GM18507 (cell line): Measurements from ENCODE around the gene SIRPB2.
A peak's percentile ranks its signal among the peaks of the same experiment; 100 is the strongest.

Experiments
- DNase-seq: peaks from one replicate; pipeline ENCODE4 v3.0.0; 2011; ENCODE audit warnings: low read depth; ENCODE audit not compliant: insufficient read length; ENCODE audit errors: extremely low spot score
- FAIRE-seq: peaks from 2 replicates; lab custom pipeline; 2011; peaks lifted over from hg19 to GRCh38; lab: Jason Lieb, UNC

Gene SIRPB2

DNA sequence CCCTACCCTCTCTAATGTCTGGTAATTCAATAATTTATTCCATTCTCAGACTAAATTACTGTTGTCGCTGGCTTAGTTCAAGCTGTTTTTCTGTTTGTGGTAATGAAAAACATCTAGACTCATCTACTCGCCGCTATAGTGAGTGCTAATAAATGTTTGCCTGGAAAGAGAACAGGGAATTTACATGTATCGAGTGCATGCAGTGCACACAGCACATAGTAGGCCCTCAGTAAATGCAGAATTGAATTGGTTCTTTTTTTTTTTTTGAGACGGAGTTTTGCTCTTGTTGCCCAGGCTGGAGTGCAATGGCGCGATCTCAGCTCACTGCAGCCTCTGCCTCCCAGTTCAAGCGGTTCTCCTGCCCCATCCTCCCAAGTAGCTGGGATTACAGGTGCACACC, 16.9 kb downstream of the SIRPB2 start:
- FAIRE-seq = no peak

DNA sequence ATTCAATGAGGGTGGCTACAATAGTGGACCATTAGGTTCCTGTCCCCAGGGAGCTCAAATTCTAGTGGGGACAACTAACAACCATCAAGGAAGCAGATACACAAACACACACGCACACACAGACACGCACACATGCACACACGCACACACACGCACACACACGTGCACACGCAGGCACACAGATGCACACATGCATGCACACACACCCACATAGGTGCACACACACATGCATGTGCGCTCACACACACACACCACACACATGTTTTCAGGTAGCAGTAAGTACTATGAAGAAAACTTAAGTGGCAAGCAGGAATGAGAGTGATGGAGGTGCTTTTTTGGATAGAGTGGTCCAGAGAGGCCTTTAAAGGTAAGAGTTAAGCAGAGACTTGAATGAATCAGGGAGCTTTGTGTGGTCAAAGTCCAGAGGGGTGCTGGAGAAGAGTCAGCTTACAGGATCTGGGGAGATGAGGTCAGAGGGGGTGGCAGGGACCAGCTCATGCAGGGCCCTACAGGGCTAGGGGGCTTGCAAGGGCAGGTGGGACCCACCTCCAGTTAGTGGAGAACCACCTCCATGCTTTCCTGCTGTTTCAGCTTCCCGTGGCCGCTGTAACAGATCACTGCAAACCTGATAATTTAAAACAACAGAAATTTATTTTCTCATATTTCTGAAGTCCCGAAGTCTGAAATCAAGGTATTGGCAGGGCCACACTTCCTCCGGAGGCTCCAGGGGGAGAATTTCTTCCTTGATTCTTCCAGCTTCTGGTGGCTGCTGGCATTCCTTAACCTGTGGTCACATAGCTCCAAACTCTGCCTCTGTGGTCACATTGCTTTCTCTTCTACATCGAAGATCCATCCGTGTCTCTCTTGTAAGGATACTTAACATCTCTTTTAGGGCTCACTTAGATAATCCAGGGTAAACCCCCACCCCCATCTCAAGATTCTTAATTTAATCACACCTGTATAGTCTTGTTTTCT, 17.7 kb downstream of the SIRPB2 start:
- no peak for DNase-seq
- FAIRE-seq = no peak

More for the DNA sequence above, 16.9 kb downstream of the SIRPB2 start:
- no peak for DNase-seq

DNA sequence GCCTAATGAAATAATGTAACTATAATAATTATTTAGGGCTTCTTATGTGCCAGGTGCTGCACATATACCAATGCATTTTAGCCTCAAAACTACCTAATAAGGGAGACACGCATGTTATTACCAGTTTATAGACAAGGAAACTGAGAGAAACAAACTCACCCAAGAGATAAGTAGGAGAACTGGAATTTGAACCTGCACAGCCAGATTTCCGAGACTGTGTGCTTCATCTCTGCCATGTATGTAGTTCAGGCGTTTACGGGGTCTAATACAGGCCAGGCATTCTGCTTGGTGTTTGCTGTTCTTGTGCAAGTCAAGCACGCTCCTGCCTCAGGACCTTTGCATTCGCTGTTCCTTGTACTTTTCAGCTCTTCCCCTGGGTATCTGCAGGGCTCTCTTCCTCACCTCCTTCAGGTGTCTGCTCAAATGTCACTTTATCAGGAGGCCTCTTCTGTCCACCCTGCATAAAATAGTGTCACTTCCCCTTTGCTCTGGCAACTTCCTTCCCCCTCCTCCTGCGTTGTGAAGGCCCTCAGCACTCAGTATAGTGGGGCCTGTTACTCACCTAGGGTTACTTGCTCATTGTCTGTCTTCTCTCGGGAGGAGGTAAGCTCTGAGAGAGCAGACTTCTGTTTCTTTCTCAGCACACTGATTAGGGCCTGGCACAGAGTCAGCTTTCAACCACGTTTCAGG, 18.5 kb downstream of the SIRPB2 start:
- DNase-seq = no peak
- FAIRE-seq = peak; percentile 51

DNA sequence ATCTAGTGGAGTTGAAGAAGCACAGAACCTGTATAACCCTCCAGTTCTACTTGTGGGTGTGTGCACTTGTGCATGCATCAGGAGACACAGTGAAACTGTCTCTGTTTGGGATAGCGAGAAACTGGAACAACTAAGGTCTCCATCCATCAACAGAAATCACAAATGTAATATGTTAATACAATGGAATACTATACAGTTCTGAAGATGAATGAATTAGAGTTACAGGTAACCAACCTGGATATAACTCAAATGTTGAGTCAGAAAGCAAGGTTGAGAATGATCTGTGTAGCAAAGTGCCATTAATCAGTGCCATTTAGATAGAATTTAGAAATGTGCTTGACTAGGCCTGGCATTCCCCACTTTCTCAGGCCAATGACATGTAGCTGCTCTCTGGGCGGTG, 20.0 kb downstream of the SIRPB2 start:
- DNase-seq = no peak
- no peak for FAIRE-seq

DNA sequence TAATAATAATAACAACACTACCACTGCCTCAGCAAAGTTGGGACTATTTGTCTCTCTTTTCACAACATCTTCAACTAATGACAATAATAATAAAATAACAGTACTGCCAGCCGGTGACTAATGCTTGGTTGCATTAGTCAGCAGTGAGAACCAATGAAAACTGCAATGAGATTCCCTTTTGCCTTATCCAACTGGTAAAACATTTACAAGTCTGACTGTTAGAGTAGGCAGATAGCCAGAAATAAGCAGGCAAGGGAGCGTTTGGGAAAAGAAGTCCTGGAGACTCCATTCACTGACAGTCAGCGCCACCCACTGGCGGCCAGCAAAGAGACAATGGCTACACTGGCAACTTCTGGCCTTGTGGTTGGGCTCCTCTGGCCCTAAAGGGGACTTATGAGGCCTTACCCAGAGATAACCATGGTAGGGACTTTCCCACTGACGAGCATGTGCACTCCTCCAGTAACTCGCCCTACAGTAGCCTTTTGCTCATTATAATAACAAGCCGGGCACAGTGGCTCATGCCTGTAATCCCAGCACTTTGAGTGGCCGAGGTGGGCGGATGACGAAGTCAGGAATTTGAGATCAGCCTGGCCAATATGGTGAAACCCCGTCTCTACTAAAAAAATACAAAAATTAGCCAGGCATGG, 21.2 kb downstream of the SIRPB2 start:
- DNase-seq (no peak), FAIRE-seq (peak; percentile 61)

DNA sequence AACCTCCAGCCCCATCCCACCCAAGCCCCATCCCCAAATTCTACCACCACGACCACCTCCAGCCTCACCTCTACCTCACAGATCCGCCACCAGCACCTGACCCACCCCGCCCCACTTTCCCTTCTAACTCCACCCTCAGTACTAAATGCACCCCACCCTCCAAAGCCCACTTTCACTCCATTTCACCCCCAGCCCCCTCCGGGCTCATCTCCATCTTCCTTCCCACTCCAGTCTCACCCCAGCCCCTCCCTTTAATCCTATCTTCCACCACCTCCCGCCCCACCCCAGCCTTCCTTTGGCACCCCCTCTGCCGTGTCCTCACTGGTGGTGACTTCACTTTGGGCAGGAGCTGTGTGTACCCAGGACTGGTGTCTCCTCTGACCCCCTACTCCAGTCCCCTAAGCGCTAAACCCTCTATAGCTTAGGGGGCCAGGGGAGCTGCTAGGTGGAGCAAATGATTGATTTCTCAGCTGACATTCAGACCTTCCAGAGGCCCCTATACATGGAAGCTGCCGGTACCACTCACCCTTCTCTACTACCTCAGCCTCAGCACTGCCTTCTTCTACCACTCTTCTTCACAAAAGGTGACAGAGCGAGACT, 21.8 kb downstream of the SIRPB2 start:
- FAIRE-seq = no peak
- no peak for DNase-seq

DNA sequence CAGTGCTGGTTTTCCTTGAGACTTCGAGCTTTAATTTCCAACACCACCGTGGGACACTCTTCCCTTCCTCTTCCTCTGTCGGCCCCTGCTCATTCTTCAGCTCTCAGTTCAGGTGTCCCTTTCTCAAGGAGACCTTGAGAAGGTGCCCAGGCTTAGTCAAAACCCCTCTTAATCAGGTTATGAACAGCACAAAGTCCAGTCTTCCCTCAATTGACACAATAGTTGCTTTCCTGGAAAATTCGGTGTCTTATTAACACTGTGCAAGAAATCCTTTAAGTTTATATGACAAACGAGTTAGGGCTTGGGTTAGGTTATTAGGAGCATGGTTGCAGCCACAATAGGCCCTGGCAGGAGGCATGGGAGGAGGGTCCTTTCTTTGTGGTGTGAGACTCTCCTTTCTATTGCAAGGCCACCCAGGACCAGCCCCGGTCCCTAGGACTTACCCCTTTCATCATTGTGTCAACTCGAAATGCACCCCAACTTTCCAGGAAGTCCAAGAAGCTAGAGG, 23.0 kb downstream of the SIRPB2 start:
- DNase-seq = no peak
- FAIRE-seq = no peak

DNA sequence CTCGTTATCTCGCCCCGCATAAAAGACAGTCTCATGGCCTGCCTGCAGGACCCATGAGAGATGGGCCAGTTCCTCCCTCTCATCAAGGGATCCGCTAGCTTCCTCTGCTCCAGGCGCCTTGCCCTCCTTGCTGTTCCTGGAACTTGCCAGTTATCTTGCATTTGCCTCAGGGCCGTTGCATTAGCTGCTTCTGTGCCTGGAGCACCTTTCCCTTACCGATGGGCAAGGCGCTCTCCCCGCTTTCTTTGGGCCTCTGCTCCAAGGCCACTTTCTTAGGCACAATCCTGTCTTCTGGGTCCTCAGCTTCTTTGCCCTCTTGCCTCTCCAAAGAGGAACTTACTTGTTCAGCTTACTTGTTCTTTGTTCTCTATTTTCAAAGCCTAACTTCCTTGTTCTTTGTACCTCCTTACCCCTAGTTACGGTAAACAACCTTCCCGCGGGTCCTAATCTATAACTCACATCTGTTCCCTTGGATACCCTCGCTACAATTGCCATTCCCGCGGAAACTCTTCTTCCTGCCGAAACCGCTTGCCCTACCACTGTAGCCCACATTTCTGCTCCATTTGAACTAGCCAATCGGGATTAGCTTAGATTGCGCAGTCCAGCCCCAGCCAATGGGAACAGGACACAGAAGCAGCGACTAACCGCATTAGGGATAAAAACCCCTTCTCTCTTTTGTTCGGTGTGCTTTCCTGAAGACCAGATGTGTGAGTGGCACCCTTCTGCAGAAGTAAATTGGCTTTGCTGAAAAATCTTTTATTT, 23.7 kb downstream of the SIRPB2 start:
- no peak for DNase-seq
- FAIRE-seq = no peak

DNA sequence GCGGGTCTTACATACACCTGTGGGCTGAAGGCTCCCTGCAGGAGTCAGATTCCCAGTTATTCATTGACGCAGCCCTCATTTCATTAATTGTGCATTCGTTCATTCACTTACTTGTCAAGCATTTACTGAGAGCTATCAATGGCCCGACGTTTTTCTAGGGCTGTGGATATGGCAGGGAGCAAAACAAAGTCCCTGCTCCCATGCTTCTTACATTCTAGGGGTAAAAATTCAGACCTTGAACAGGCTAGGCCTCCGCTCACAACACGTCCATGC, 24.2 kb downstream of the SIRPB2 start:
- DNase-seq (no peak), FAIRE-seq (no peak)

DNA sequence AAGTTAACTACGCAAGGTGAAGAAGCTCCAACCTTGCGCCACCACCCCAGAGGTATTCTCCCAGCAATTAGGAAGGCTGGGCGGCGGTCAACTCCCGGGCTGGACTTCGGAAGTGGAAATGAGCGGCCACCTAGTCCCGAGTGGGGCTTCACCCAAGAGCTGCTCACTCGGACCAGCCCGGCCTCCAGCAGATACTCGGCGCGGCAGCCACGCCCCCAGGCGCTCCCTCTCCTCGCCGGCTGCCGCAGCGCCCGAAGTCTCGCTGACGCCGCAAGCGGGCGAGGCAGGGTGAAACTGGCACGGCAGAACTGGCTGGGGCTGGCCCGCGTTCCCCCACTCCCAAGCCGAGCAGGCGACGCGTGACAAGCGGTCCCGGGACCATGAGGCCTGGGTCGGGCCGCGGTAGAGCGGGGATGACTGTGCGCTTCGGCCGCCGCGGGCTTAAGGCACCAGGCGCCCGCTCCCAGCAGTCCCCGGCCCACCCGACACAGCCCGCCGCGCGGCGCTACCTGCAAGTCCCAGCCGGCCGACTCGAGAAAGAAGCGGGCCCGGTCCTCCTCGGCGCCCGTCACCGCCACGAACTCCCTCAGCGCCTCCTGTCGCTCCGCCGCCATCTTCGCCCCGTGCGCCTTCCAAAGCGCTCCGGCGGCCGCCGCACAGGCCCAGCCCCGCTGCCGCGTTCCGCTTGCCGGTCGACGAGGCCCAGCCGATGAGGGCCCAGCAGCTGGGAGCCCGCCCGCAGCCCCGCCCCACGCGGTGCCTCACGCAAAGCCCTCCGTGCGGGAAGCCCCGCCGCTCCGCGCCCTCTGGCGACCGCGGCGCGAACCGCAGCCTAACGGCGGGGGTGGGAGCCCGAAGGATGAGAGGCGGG, 24.8 kb downstream of the SIRPB2 start, which contains the start of gene NSFL1C:
Gene NSFL1C (minus strand): TSS at position 639 of the 871 bp plus-strand sequence. CDS start 25 bp downstream, at position 614.
- FAIRE-seq = peak; percentile 67
- DNase-seq = peak; percentile 91

DNA sequence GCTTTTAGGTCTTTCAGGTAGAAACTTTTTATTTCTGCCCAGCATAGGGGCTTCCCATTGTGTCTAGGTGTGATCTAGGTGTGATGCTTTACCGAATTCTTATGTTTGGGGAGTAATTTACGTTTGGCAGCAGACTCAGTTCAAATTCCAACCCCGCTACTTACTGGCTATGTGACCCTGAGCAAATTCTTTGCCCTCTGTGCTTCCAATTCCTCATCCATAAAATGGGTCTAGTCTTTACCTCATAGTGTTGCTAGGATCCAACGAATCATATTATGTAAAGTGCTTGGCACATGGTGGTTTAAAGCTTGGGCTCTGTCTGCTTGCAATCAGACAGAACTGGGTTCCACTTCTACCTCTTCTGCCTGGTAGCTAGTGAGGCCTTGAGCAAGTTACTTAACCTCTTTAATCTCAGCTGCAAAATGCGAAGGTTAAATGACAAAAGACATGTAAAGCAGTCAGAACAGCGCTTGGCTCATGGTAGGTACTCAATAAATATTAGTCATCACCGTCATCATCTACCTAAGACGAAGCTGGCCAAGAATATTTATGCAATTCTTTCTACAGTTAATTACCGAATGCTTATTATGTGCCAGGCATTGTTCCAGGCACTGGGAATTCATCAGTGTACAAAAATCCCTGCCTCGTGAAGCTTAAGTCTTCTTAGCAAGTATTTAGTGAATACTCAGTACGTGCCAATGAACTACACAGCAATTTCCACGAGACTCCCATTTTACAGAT, 25.6 kb downstream of the SIRPB2 start:
- DNase-seq (no peak), FAIRE-seq (no peak)

DNA sequence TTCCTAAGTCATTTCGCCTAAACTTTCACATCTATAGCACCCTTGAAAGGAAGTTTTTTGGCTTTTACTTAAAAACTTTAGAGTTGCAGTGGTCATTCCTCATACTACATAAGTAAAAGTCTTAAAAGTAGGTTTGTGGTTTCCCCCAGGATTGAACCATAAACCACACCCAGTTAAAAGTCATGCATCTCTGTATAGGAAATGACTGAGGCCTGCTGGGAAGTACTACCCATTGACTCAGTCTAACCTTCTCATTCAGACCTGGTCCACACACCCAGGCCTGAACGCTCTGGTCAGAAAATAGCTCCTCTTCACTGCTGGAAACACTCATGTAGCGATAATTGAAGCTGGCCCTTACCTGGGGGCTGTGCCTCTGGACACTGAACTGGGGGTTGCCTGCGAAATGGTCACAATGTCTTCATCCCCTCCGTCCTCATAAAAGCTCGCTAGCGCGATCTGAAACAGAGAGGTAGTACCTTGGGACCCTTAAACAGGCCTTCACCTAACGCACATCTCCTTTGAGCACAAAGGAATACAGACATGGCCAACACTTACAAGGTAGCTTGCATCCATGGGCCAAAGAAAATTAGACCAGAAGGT, 27.1 kb downstream of the SIRPB2 start:
- DNase-seq (no peak), FAIRE-seq (peak; percentile 48)

DNA sequence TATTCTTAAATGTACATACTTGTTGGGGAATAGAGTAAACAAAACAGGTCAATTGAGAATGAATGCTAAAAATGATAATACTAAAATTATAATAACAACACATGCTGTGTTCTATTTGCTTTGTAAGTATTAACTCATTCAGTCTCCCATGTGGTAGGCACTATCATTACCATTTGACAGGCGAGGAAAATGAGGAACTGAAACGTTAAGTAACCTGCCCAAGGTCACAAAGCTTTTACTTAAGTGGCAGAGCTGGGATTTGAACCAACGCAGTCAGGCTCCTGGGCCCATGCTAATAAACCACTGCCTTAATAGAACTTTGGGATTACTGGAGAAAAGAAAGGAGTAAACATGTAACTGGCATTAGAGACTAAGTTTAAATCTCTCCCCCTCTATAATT, 28.4 kb downstream of the SIRPB2 start:
- no peak for DNase-seq
- FAIRE-seq = no peak

DNA sequence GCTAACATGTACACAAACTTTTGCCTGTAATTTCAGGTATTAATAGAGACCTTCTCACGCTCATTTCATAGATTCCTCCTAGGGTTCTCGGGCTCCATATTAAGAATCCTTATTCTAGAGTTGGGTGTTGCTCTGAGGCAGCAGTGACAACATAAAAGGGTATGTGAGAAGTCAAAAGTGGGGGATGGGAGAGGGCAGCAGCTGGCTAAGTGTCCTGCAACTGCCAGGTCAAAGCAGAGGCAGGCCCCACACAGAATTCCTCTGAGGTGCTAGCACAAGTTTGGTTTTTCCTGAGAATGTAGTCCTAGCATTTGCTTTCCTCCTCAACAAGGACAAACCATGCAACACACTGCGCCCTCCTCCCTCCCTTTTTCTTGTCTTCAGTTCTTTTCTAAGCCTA, 29.2 kb downstream of the SIRPB2 start:
- DNase-seq (no peak), FAIRE-seq (no peak)

DNA sequence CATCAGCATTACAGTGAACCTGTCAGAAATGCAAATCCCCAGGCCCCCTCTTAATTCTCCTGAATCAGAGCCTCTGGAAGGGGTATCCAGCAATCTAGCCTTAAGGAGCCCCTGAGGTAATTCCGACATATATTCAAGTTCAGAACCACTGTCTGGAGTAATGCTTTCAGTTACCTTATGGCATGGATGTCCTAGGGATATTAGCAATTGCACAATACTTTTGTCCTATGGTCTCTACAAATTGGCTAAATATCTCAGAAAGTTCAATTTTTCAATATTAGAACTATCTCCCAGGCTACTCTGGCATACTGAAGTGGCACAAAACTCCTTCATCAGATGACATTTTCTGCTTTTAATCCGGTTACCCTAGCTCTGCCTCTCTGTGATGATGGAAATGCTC, 30.9 kb downstream of the SIRPB2 start:
- no peak for FAIRE-seq
- DNase-seq = no peak

DNA sequence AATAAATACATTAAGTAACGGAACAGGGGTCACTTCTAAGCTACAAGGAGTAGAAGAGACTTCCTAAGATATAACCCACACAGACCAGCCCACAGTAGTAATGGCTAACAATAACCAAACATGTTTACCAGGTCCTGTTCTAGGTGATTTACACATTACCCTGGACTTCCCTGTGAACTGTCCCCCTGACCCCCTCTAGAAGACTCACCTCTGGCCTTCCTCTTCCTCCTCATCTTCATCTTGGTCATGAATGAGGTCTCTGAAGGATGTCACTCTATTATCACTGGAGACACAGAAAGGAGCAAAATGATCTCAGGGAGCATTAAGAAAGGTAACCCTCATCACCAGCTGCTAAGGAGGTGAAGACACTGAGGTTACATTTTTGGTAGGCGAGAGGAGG, 33.2 kb downstream of the SIRPB2 start:
- FAIRE-seq = no peak

DNA sequence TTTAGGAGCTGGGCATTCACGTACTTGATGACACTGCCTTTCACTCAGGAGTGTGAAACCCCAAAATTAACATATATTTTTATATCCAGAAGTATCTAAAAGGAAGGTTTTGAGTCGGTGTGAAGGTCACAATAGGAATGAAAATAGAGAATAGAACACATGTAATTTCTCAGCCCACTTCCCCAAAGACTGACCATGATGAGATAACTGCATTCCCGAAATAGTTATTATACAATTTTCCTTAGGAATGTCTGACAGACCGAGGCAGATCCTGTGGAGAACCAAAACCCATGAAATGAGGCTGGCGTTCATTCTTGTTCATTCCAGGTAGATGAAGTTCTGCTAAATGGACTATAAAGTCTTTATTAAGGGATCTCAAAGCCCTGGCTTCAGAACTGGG, 34.9 kb downstream of the SIRPB2 start:
- FAIRE-seq = no peak
- DNase-seq = no peak

More for the DNA sequence above, 33.2 kb downstream of the SIRPB2 start:
- no peak for DNase-seq
